ENCODE data around the gene DMKN.

GRCh38 chr19:35502751-35503150, 10.7 kb downstream of the DMKN start:
- TF ChIP-seq EZH2phosphoT487 (IDR thresholded peaks at IDR 0.05; ENCODE audit: borderline replicate concordance), result no peak
- TF ChIP-seq CTCF (conservative IDR thresholded peaks at IDR 0.05; ENCODE audit: low read length), result no peak
